ENCODE results near the gene LHFPL2.
"Not testable (repeated sequence)": the region's sequence is repeated elsewhere in the genome, so short reads cannot be mapped to it uniquely, and the experiment has no call there.

LHFPL2 gene, protein sequence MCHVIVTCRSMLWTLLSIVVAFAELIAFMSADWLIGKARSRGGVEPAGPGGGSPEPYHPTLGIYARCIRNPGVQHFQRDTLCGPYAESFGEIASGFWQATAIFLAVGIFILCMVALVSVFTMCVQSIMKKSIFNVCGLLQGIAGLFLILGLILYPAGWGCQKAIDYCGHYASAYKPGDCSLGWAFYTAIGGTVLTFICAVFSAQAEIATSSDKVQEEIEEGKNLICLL

GRCh38 chr5:78648359-78649210, at the start of gene LHFPL2:
LHFPL2 (minus strand) TSS chr5:78648772; CDS start chr5:78510213, 138,559 bp downstream.
- DNase-seq = peak; percentile 93

DNA sequence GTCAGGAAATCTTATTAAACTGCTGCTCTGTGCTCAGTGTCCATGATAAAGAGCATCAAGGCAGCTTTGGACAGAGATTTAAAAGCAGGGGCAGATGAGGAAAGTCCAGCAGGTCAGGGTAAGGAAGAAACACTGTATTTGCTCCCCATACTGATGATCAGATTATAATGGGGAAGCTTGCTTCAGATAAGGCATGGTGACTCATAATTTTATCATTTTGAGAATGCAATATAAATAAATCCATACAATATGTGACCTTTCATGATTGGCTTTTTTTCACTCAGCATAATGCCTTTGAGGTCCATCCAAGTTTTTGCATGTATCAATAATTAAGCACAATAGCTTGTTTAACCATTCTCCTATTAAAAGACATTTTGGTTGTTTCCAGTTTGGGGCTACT, 48.1 kb upstream of the LHFPL2 start:
- DNase-seq = no peak

DNA sequence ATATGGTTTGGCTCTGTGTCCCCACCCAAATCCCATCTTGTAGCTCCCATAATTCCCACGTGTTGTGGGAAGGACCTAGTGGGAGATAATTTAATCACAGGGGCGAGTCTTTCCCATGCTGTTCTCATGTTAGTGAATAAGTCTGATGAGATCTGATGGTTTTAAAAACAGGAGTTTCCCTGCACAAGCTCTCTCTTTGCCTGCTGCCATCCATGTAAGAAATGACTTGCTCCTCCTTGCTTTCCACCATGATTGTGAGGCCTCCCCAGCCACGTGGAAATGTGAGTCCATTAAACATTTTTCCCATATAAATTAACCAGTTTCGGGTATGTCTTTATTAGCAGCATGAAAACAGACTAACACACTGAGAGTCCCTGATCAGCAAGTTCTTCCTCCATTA, 47.5 kb upstream of the LHFPL2 start:
- not testable (repeated sequence) for DNase-seq

GRCh38 chr5:78693339-78693738, 44.8 kb upstream of the LHFPL2 start:
- DNase-seq = no peak

DNA sequence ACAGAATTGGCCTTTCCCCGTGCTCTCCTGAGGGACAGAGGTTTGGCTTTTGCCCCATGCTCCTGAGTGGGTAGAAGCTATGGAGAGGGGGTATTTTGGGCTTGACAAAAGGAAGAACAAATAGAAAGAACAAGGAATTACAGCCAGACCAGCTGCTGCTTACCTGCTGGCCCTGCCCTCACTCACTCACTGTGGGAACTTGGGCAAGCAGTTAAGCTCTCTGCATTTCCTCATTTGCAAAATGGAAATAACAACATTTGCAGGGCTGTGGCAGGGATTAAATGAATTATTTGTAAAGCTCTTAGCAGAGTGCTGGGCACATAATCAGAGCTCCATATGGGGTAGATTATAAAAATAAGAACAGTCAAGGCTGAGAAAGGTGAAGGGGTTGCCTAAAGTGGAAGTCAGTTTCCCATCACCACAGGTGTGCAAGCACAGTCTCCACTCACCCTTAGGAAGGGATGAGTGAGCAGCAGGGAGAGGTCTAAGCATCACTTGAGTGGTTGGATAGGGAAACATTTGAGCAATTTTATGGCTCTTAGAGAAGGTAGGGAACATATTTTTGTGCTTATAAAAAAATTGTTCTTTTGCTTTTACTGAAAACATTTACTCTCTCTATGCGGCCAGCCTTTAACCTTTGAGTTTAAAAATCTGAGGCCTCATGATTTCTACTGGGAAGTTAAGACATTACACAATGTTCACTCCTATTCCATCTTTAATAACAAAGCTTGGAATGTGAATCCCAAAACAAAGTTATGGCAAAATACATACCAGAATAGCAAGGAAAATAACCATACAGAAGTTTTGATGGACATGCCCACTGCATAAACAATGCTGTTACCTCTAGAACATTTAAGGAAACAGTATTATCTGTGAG, 42.8 kb upstream of the LHFPL2 start:
- no peak for DNase-seq

DNA sequence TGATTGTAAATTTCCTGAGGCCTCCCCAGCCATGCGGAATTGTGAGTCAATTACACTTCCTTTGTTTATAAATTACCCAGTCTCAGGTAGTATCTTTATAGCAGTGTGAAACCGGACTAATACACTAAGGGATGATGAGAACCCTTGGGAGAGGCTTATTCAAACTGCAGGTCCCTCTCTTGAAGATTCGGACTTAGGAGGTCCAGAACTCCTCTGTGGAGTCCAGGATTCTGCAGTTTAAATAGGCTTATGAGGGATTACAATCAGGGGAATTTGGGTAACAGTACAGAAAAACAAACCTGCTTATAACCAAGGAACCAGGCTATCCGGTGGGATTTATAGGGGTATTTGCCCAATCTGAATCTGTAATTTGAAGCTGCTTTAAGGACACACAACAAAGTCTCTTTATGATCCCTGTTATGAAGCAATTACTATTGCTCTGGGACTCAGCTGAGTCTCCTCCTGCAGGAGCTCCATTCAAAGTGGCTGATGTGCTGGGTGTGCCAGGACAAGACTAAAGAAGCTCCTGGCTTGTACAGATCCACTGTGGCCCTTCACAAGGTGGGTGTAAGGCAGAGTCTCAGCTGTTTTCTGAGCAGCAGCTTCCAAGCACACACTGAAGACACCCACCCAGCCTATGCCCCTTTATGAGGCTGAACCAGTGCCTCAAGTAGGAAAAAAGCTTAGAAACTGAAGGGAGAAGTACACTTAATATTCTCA, 41.8 kb upstream of the LHFPL2 start:
- no peak for DNase-seq

DNA sequence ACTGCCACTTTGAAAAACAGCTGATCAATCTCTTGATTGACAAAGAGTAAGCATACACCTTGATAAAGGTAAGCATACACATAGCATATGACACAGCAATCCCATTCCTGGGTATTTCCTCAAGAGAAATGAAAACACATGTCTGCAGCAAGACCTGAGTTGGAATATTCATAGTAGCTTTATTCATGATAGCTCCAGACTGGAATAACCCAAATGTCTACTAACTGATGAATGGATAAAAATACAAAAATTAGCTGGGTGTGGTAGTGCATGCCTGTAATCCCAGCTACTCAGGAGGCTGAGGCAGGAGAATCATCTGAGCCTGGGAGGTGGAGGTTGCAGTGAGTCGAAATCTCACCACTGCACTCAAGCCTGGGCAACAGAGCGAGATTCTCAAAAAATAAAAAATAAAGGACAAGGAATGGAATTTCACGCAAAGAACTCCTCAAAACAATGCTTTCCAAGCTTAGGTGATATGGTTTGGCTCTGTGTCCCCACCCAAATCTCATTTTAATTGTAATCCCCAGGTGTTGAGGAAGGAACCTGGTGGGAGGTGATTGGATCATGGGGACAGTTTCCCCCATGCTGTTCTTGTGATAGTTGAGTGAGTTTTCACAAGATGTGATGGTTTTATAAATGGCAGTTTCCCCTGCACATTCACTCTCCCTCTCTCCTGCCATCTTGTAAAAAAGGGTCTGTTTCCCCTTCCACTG, 41.1 kb upstream of the LHFPL2 start:
- DNase-seq = no peak

- DNase-seq = not testable (repeated sequence)
These were observed 38.9 kb upstream of the LHFPL2 start for GRCh38 chr5:78687514-78687913.

DNA sequence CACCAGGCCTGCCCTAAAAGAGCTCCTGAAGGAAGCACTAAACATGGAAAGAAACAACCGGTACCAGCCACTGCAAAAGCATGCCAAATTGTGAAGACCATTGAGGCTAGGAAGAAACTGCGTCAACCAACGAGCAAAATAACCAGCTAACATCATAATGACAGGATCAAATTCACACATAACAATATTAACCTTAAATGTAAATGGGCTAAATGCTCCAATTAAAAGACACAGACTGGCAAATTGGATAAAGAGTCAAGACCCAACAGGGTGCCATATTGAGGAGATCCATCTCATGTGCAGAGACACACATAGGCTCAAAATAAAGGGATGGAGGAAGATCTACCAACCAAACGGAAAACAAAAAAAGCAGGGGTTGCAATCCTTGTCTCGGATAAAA, 35.3 kb upstream of the LHFPL2 start:
- not testable (repeated sequence) for DNase-seq

GRCh38 chr5:78679905-78680304, 31.3 kb upstream of the LHFPL2 start:
- DNase-seq = no peak

- DNase-seq = peak; percentile 87
These were observed 29.5 kb upstream of the LHFPL2 start for GRCh38 chr5:78677777-78678668.

GRCh38 chr5:78675956-78676730, 27.6 kb upstream of the LHFPL2 start:
- DNase-seq = no peak

DNA sequence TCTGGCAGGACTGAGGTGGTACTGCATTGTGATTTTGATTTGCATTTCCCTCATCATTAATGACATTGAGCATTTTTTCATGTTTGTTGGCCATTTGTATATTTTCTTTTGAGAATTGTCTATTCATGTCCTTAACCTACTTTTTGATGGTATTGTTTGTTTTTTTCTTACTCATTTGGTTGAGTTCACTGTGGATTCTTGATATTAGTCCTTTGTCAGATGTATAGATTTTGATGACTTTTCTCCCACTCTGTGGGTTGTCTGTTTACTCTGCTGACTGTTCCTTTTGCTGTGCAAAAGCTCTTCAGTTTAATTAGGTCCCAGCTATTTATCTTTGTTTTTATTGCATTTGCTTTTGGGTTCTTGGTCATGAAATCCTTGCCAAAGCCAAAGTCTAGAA, 25.3 kb upstream of the LHFPL2 start:
- DNase-seq = not testable (repeated sequence)

GRCh38 chr5:78672154-78672553, 23.6 kb upstream of the LHFPL2 start:
- no peak for DNase-seq

DNA sequence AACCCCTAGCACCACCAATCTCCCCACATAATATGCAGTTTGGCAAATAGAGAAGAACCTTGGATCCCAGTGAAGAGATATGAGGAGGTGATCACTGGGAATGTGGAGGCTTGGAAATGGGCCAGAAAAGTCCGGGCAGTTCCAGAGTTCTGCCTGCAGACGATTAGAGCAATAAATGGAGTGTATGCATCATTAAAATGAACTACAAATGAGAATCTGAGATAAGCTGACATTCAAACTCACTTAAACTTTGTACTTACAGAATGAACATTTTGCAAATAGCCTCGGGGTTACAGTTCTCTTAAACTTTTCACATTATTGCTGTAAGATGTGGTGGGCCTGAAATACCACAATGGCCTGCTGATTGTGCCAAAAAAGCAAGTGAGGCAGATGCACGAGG, 23.0 kb upstream of the LHFPL2 start:
- peak; percentile 35 for DNase-seq

DNA sequence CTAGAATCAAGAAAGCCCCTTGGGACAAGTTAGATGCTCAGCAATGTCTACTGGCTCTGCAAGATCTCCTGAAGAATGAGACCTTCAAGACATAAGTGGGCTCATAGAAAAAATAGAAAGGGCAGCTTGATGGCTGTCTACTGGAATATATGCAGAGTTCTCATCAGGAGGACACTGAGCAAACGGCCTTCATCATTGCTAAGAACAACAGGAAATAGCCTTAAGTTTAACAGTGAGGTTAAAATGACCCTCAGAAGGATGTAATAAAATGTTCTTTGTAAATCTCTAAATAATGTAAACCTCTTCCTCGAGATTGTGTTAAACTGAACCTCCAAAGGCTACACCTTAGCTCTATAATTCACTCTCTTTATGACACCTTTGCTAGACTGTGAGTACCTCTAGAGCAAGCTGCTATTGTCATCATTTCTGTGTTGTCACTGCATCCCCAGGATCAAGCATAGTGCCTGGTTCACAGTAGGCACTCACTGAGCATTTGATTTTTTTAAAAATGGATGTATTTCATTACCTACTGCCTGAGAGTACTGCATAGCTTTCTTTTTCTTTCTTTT, 22.2 kb upstream of the LHFPL2 start:
- no peak for DNase-seq

GRCh38 chr5:78669331-78669730, 20.8 kb upstream of the LHFPL2 start:
- DNase-seq = no peak

DNA sequence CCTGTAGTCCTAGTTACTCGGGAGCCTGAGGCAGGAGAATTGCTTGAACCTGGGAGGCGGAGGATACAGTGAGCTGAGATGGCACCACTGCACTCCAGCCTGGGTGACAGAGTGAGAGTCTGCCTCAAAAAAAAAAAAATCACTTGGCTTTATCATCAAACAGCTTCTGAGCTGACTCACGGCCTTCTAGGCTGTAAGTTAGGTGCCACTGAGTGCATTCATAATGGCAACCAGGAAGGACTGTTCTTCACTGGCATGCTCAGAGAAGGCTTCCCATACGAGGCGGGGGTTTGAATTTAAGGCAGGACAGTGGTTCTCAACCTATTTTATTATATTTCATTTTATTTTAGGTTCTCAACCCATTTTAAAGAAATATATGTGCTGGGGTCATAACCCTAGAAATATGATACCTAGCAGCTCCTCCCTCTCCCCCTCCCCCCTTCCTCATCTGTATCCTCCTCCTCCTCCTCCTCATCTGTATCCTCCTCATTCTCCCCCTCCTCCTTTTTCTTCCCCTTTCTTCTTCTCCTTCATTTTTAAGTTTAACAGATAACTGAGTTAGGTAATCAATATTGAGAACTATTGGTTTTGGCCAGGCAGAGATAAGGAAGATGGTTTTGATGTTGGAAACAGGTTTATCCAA, 19.0 kb upstream of the LHFPL2 start:
- DNase-seq = no peak

DNA sequence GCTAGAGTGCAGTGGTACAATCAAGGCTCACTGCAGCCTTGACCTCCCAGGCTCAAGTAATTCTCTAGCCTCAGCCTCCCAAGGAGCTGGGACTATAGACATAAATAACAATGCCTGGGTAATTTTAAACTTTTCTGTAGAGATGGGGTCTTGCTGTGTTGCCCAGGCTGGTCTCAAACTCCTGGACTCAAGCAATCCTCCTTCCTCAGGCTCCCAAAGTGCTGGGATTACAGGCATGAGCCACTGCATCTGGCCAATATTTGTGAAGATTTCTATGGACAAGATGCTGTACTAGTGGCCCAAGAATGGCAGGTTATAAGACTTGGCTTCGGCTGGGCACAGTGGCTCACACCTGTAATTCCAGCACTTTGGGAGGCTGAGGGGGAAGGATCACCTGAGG, 18.4 kb upstream of the LHFPL2 start:
- DNase-seq = not testable (repeated sequence)
